GM12864 (cell line): ENCODE data around the gene BACE2.
"Not testable (repeated sequence)": the region's sequence is repeated elsewhere in the genome, so short reads cannot be mapped to it uniquely, and the experiment has no call there.

Source experiments
- DNase-seq: peaks from one replicate; pipeline ENCODE4 v3.0.0-alpha.2; 2011; ENCODE audit warnings: low read depth
- H3K4me3 ChIP-seq: 2 replicates; pipeline ENCODE4 v1.5.1; 2011; ENCODE audit warnings: mild to moderate bottlenecking, low read depth, low read length, control low read depth
- CTCF ChIP-seq: IDR thresholded peaks from 2 replicates; pipeline ENCODE4 v1.5.1; 2011; ENCODE audit warnings: low read depth, mild to moderate bottlenecking, moderate library complexity, low read length, control low read depth, inconsistent platforms; ENCODE audit errors: missing control alignments

BACE2 gene

GRCh38 chr21:41304068-41304720, 136.2 kb downstream of the BACE2 start:
- no peak for TF ChIP-seq CTCF
- no peak overlapping the region for H3K4me3 ChIP-seq
- no peak for DNase-seq

- TF ChIP-seq CTCF: no peak
- DNase-seq: no peak
- no peak overlapping the region for H3K4me3 ChIP-seq
Observed at GRCh38 chr21:41307219-41307618, 139.3 kb downstream of the BACE2 start.

GRCh38 chr21:41313285-41314164, 145.6 kb downstream of the BACE2 start:
- H3K4me3 ChIP-seq, DNase-seq: not testable (repeated sequence)

GRCh38 chr21:41315726-41316125, 147.8 kb downstream of the BACE2 start:
- DNase-seq: no peak
- no peak for TF ChIP-seq CTCF
- H3K4me3 ChIP-seq: no peak overlapping the region

GRCh38 chr21:41316200-41317062, 148.5 kb downstream of the BACE2 start, which contains the start of gene FAM3B:
FAM3B (plus strand) TSS chr21:41316801; CDS start chr21:41316880, 79 bp downstream.
- TF ChIP-seq CTCF: no peak
- H3K4me3 ChIP-seq: no peak within 1 kb of the TSS
- no peak for DNase-seq

GRCh38 chr21:41317063-41317392, 149.1 kb downstream of the BACE2 start:
- no peak for DNase-seq
- no peak overlapping the region for H3K4me3 ChIP-seq
- TF ChIP-seq CTCF: no peak

GRCh38 chr21:41317458-41317857, 149.5 kb downstream of the BACE2 start:
- DNase-seq: no peak
- no peak overlapping the region for H3K4me3 ChIP-seq
- TF ChIP-seq CTCF: no peak
